IgD-negative memory B cell (primary cell): ENCODE results near the gene AFF1. TPM values are rescaled to one million over a fixed set of nuclear protein-coding genes. Genes with fewer than 3 reads are reported as not detected.

Experiments used
- H3K27ac Mint-ChIP-seq, 3 donors: one replicate each; pipeline ENCODE4 v1.8.0; 2020 to 2022; ENCODE audit warnings: mild to moderate bottlenecking in 3 of 3, mixed read lengths in 3 of 3, moderate library complexity in 1 of 3
- H3K27me3 Mint-ChIP-seq: one replicate; pipeline ENCODE4 v1.8.0; 2021; ENCODE audit warnings: mixed read lengths
- H3K36me3 Mint-ChIP-seq: one replicate; pipeline ENCODE4 v1.8.0; 2020; ENCODE audit warnings: mild to moderate bottlenecking, mixed read lengths
- H3K4me1 Mint-ChIP-seq, 3 donors: one replicate each; pipeline ENCODE4 v1.8.0; 2020 to 2022; ENCODE audit warnings: mixed read lengths in 3 of 3, mild to moderate bottlenecking in 1 of 3
- H3K4me3 Mint-ChIP-seq, 4 donors: one replicate each; pipeline ENCODE4 v1.8.0; 2020 to 2022; ENCODE audit warnings: mild to moderate bottlenecking in 4 of 4, mixed read lengths in 4 of 4, moderate library complexity in 3 of 4
- H3K9me3 Mint-ChIP-seq, 3 donors: one replicate each; pipeline ENCODE4 v1.8.0; 2020 to 2021; ENCODE audit warnings: mixed read lengths in 3 of 3, mild to moderate bottlenecking in 1 of 3
- polyA plus RNA-seq: library from polyadenylated mRNA; unstranded; fragments of 300-500 nt; fragmentation: Illumina TruSeq; gene quantifications from one replicate; pipeline ENCODE4 v1.2.3, GENCODE V29; 2021

AFF1 gene
- polyA plus RNA-seq, 1 donor from 2014 or later, result 18.8 TPM

DNA sequence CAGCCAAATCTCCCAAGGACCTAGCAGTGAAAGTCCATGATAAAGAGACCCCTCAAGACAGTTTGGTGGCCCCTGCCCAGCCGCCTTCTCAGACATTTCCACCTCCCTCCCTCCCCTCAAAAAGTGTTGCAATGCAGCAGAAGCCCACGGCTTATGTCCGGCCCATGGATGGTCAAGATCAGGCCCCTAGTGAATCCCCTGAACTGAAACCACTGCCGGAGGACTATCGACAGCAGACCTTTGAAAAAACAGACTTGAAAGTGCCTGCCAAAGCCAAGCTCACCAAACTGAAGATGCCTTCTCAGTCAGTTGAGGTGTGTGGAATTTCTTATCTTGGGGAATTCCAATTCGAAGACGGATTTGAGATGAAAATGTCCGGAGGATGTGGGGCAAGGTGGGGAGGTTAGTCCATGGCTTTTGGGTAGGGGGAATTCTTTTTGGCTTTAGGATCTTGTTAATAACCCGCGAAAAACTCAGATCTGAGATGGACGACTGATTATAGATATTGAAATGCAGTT lies 112.5 kb downstream of the AFF1 start:
- Mint-ChIP-seq H3K27ac (no peak overlapping the region), H3K4me1 (peaks cover 18 to 24% (median 21%) of the 10 kb centered on the region in 3 donors), H3K36me3 (peaks cover 8% of the 10 kb centered on the region), H3K4me3 (no peak overlapping the region), H3K27me3 (no peaks in the 10 kb centered on the region), H3K9me3 (no peaks in the 10 kb centered on the region)

- Mint-ChIP-seq H3K27ac (peak overlapping the region in 1 of 3 donors; percentile 92), H3K4me3 (no peak overlapping the region), H3K27me3 (no peaks in the 10 kb centered on the region), H3K4me1 (peaks cover 21 to 34% (median 29%) of the 10 kb centered on the region in 3 donors), H3K36me3 (peaks cover 12% of the 10 kb centered on the region), H3K9me3 (no peaks in the 10 kb centered on the region)
Observed at GRCh38 chr4:87049508-87049907, 114.7 kb downstream of the AFF1 start.

DNA sequence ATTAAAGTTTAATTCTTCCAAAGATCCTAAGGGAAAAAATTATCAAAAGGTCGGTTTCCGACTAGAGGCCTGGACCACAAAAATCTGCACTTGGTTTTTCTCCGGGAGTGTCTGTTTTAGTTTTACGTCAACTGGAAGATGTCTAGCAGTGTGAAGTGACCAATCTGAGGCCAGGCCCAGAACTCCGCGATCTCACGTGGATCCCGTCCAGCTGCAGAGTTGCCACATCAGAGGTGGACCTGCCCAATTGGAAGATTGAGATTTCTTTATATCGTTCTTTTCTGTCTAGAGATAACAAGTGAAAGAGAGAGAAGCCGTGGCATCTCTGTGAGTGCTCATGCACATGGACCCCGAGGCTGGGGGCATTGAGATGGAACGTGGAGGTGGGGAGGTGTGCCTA lies 115.8 kb downstream of the AFF1 start:
- peak overlapping the region in 2 of 3 donors; percentile 23 to 41 for H3K27ac Mint-ChIP-seq
- H3K27me3 Mint-ChIP-seq, result no peaks in the 10 kb centered on the region
- H3K4me1 Mint-ChIP-seq, result peaks cover 29 to 43% (median 40%) of the 10 kb centered on the region in 3 donors
- H3K36me3 Mint-ChIP-seq, result peaks cover 12% of the 10 kb centered on the region
- H3K4me3 Mint-ChIP-seq, result no peak overlapping the region
- H3K9me3 Mint-ChIP-seq, result no peaks in the 10 kb centered on the region

GRCh38 chr4:87051121-87051713 lies 116.4 kb downstream of the AFF1 start:
- H3K9me3 Mint-ChIP-seq, result no peaks in the 10 kb centered on the region
- no peaks in the 10 kb centered on the region for H3K27me3 Mint-ChIP-seq
- peak overlapping the region in 2 of 3 donors; percentile 23 to 41 for H3K27ac Mint-ChIP-seq
- peak overlapping the region in 1 of 4 donors; percentile 50 for H3K4me3 Mint-ChIP-seq
- H3K36me3 Mint-ChIP-seq, result peaks cover 14% of the 10 kb centered on the region
- peaks cover 31 to 44% (median 42%) of the 10 kb centered on the region in 3 donors for H3K4me1 Mint-ChIP-seq

- Mint-ChIP-seq H3K27ac (no peak overlapping the region), H3K27me3 (no peaks in the 10 kb centered on the region), H3K4me3 (no peak overlapping the region), H3K9me3 (no peaks in the 10 kb centered on the region), H3K4me1 (peaks cover 34 to 49% (median 47%) of the 10 kb centered on the region in 3 donors), H3K36me3 (peaks cover 12% of the 10 kb centered on the region)
Observed at GRCh38 chr4:87052615-87053014, 117.8 kb downstream of the AFF1 start.

DNA sequence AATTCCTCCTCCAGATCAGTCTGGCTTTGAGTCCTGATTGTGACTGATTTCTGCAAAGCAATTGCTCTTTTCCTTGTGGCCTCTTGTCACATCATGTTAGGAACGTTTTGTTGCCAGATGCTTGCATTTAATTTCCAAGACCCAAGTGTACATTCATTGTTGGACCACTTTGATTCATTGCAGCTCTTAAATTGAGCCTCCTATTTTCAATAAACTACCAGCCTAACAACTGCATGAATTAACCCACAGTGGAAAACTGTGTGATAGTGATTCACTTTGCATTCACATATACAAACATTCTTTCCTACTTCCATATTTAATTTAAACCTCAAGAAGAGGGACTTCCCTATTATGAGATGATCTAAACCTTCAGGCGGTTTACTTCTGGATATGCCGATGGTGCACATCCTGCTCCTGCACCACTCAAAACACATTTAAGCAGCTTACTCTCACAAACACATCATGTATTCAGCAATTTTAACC lies 118.4 kb downstream of the AFF1 start:
- H3K36me3 Mint-ChIP-seq, result peaks cover 11% of the 10 kb centered on the region
- no peak overlapping the region for H3K4me3 Mint-ChIP-seq
- no peak overlapping the region for H3K27ac Mint-ChIP-seq
- no peaks in the 10 kb centered on the region for H3K9me3 Mint-ChIP-seq
- peaks cover 38 to 49% (median 47%) of the 10 kb centered on the region in 3 donors for H3K4me1 Mint-ChIP-seq
- no peaks in the 10 kb centered on the region for H3K27me3 Mint-ChIP-seq

DNA sequence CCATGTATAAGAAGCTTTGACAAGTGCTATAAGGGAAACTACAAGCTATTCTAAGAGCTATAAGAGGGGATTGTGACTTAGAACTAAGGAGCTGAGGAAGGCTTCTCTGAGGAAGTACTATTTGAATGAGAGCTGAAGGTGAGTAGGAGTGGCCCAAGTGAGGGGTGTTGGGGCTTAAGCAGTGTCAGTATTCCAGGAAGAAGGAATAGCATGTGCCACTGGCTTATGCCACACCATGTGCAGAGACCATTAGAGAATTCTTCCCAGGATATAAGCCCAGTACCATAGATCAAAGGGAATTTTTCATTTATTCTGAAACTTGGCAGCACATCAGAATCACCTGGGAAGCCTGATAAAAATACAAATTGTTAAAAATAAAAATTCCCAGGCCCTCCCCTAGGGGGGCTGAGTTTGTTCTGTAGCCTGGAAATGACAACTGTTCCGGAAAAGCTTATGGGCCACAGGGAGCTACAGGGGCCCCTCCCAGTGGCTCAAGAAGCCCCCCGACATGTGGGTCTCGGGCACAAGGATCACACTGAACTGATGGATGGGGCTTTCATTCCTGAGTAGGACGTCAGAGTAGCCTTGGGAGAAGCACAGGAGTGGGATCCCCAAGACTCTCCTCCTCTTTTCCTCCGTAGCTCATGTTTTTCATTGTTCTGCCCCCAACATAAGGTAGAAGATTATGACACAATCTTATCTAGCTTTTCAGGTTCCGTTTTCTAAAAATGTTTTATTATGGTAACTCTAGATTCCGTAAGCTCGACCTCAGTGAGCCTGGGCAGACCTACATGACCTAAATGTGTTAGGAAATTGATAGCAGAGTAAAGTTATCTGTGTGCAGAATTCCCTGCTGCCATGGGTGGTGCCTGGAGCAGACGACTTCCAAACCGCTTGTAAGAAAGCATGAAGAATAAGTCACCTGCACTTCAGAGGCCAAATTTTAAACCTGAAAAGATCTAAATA lies 119.3 kb downstream of the AFF1 start:
- H3K9me3 Mint-ChIP-seq, result no peaks in the 10 kb centered on the region
- H3K4me1 Mint-ChIP-seq, result peaks cover 44 to 57% (median 53%) of the 10 kb centered on the region in 3 donors
- no peaks in the 10 kb centered on the region for H3K27me3 Mint-ChIP-seq
- H3K4me3 Mint-ChIP-seq, result peak overlapping the region in 1 of 4 donors; percentile 61
- H3K36me3 Mint-ChIP-seq, result peaks cover 9% of the 10 kb centered on the region
- H3K27ac Mint-ChIP-seq, result no peak overlapping the region

DNA sequence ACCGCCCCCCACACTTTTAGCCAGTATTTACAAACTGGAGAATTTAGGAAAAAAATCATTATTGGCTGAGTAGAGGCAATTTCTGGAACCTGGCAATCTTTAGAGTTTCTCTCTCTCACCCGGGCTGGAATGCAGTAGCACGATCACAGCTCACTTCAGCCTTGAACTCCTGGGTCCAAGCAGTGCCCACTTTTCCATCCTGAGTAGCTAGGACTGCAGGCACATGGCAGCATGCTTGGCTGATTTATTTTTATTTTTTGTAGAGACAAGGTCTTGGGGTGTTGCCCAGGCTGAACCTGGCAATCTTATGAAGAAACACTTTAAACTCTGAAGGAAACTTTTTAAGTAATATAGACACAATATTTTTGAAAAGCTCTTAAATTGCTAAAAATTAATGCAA lies 120.1 kb downstream of the AFF1 start:
- no peaks in the 10 kb centered on the region for H3K27me3 Mint-ChIP-seq
- H3K9me3 Mint-ChIP-seq, result no peaks in the 10 kb centered on the region
- H3K36me3 Mint-ChIP-seq, result peaks cover 9% of the 10 kb centered on the region
- H3K4me3 Mint-ChIP-seq, result no peak overlapping the region
- peaks cover 40 to 59% (median 56%) of the 10 kb centered on the region in 3 donors for H3K4me1 Mint-ChIP-seq
- peak overlapping the region in 1 of 3 donors; percentile 3 for H3K27ac Mint-ChIP-seq

GRCh38 chr4:87055311-87055710 lies 120.5 kb downstream of the AFF1 start:
- H3K27me3 Mint-ChIP-seq, result no peaks in the 10 kb centered on the region
- H3K4me1 Mint-ChIP-seq, result peaks cover 40 to 55% (median 53%) of the 10 kb centered on the region in 3 donors
- H3K27ac Mint-ChIP-seq, result peak overlapping the region in 1 of 3 donors; percentile 3
- H3K9me3 Mint-ChIP-seq, result no peaks in the 10 kb centered on the region
- H3K4me3 Mint-ChIP-seq, result peak overlapping the region in 1 of 4 donors; percentile 53
- H3K36me3 Mint-ChIP-seq, result peaks cover 9% of the 10 kb centered on the region

DNA sequence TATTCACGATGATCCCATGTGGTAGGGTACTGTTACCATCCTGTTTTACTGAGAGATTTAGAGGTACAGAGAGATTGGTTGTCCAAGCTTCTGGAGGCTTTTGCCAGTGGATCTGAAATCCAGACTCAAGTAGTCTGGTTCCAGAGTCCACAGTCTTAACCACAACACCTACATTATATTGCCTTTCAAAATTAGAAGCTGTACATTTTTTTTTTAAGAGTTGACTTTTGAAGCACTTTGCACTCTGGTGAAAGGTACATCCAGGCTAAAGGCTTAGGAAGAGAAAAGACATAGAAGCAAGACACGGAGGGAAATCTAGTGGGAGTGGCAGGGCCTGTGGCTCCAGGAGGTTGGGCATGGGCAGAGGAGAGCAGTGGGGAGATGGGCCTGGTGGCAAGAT lies 122.1 kb downstream of the AFF1 start:
- Mint-ChIP-seq H3K27me3 (no peaks in the 10 kb centered on the region), H3K4me1 (peaks cover 38 to 52% (median 48%) of the 10 kb centered on the region in 3 donors), H3K9me3 (no peaks in the 10 kb centered on the region), H3K27ac (no peak overlapping the region), H3K4me3 (no peak overlapping the region), H3K36me3 (peaks cover 6% of the 10 kb centered on the region)

- no peaks in the 10 kb centered on the region for H3K27me3 Mint-ChIP-seq
- H3K4me3 Mint-ChIP-seq, result no peak overlapping the region
- H3K4me1 Mint-ChIP-seq, result peaks cover 34 to 47% (median 44%) of the 10 kb centered on the region in 3 donors
- no peaks in the 10 kb centered on the region for H3K9me3 Mint-ChIP-seq
- H3K27ac Mint-ChIP-seq, result peak overlapping the region in 1 of 3 donors; percentile 20
- peaks cover 1% of the 10 kb centered on the region for H3K36me3 Mint-ChIP-seq
Observed at GRCh38 chr4:87057835-87058355, 123.1 kb downstream of the AFF1 start.

DNA sequence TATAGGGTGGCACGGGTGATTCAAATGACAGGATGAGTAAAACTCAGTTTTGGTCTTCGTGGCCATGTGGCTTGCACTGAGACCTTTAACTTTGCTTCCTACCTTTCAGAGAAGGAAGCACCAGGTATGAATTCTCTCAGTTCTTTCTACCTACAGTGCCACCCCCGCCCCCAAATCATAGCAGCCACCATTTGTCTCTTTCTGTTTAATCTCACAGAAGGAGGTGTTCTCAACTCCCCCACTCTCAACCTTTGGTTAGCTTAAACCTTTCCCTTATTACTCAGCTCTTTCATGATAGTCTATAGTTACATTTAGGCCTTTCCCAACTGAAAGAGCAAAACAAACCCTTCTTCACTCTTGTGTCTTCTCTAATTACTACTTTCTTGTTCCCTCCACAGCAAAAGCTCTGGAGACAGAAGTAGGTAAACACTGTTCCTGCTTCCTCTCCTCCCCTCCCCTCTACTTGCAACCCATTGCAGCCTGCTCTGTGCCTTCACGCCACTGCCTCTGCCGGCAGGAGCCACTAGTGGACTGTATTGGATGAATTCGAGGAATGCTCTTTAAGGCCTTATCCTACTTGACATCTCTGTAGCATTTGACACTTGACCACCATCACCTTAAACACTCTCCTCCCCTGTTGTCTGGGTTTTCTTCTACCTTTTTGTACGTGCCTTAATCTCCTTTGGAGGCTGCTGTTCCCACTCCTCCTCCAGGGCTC lies 123.7 kb downstream of the AFF1 start:
- H3K4me1 Mint-ChIP-seq, result peaks cover 34 to 41% (median 39%) of the 10 kb centered on the region in 3 donors

DNA sequence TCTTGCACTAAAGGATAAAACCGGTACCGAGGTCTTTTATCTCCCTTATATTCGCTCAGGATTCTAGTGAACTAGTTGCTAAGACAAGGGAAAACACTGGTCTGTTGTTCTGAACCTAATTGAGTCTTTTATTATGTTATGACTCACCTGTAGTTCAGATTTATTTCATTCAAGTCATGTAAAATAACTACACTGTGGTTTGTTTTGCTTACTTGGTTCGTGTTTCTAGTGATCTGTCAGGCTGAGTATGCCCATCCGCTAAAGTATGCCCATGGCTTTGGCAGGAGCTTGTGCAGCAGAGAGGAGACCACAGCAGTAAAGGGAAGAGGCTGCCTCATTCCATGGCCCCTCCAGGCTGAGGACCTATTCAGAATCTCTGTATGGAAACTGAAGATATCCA lies 126.1 kb downstream of the AFF1 start:
- Mint-ChIP-seq H3K9me3 (no peaks in the 10 kb centered on the region), H3K4me1 (peaks cover 21 to 27% (median 23%) of the 10 kb centered on the region in 3 donors), H3K27ac (no peak overlapping the region), H3K36me3 (peaks cover 4% of the 10 kb centered on the region), H3K4me3 (no peak overlapping the region), H3K27me3 (no peaks in the 10 kb centered on the region)

More for the DNA sequence above, 123.7 kb downstream of the AFF1 start:
- H3K36me3 Mint-ChIP-seq, result peaks cover 1% of the 10 kb centered on the region
- H3K27ac Mint-ChIP-seq, result peak overlapping the region in 2 of 3 donors; percentile 20 to 43
- no peak overlapping the region for H3K4me3 Mint-ChIP-seq
- H3K9me3 Mint-ChIP-seq, result no peaks in the 10 kb centered on the region
- no peaks in the 10 kb centered on the region for H3K27me3 Mint-ChIP-seq

GRCh38 chr4:87065021-87065420 lies 130.2 kb downstream of the AFF1 start:
- Mint-ChIP-seq H3K36me3 (peaks cover 6% of the 10 kb centered on the region), H3K4me3 (no peak overlapping the region), H3K9me3 (no peaks in the 10 kb centered on the region), H3K4me1 (peaks cover 14 to 16% (median 15%) of the 10 kb centered on the region in 3 donors), H3K27me3 (no peaks in the 10 kb centered on the region), H3K27ac (no peak overlapping the region)
